Measurements from ENCODE around the gene DYRK3. TPM values are rescaled to one million over a fixed set of nuclear protein-coding genes. Genes with fewer than 3 reads are reported as not detected.

DYRK3 gene
- total and polyA plus RNA-seq, 2 of the 13 experiments (the other 11 are each of a cell fraction or from before 2014, with no cell fraction given) = 0.48 to 2.8 TPM

GRCh38 chr1:206685334-206685768, 50.0 kb downstream of the DYRK3 start (continued):
- no peak for TF ChIP-seq ZNF513 (CRISPR knock-in tag; conservative IDR thresholded peaks at IDR 0.05)
- 0 out of 2 replicates have a peak, but pooled peaks have one; percentile 24 for TF ChIP-seq GABPB1 (CRISPR knock-in tag; IDR thresholded peaks at IDR 0.05)
- no peak for TF ChIP-seq HOXA5 (CRISPR knock-in tag; IDR thresholded peaks at IDR 0.05)
- TF ChIP-seq CEBPB (IDR thresholded peaks at IDR 0.05; ENCODE audit: borderline replicate concordance, low read depth, low read length) = no peak
- TF ChIP-seq ZNF672 (CRISPR knock-in tag; IDR thresholded peaks at IDR 0.05) = no peak
- TF ChIP-seq ZNF652 (CRISPR knock-in tag; IDR thresholded peaks at IDR 0.05; ENCODE audit: borderline replicate concordance, low read depth) = no peak
- TF ChIP-seq ZKSCAN8 (CRISPR knock-in tag; IDR thresholded peaks at IDR 0.05; ENCODE audit: borderline replicate concordance) = no peak
- TF ChIP-seq GABPA (IDR thresholded peaks at IDR 0.05; ENCODE audit: low read depth, low read length) = 0 out of 2 replicates have a peak, but pooled peaks have one; percentile 18
- no peak for TF ChIP-seq GABPA (CRISPR knock-in tag; IDR thresholded peaks at IDR 0.05; ENCODE audit: low read depth)
- TF ChIP-seq ZBTB25 (CRISPR knock-in tag; IDR thresholded peaks at IDR 0.05) = no peak
- no peak for TF ChIP-seq AKAP8 (CRISPR knock-in tag; IDR thresholded peaks at IDR 0.05)
- TF ChIP-seq PBX2 (CRISPR knock-in tag; IDR thresholded peaks at IDR 0.05) = no peak
- TF ChIP-seq ETV5 (CRISPR knock-in tag; IDR thresholded peaks at IDR 0.05; ENCODE audit: borderline replicate concordance) = 0 out of 2 replicates have a peak, but pooled peaks have one; percentile 9
- TF ChIP-seq ZSCAN12 (CRISPR knock-in tag; IDR thresholded peaks at IDR 0.05) = no peak
- no peak for TF ChIP-seq HOXA9 (CRISPR knock-in tag; IDR thresholded peaks at IDR 0.05; ENCODE audit: borderline replicate concordance)
- no peak for TF ChIP-seq ATM (IDR thresholded peaks at IDR 0.05; ENCODE audit: borderline replicate concordance)
- no peak for TF ChIP-seq ZNF772 (CRISPR knock-in tag; IDR thresholded peaks at IDR 0.05)
- TF ChIP-seq SRSF4 (IDR thresholded peaks at IDR 0.05; ENCODE audit: low read depth, low read length, poor library complexity, severe bottlenecking) = no peak
- 0 out of 2 replicates have a peak, but pooled peaks have one; percentile 16 for TF ChIP-seq KMT2A (CRISPR knock-in tag; IDR thresholded peaks at IDR 0.05)
- no peak for TF ChIP-seq ZSCAN21 (CRISPR knock-in tag; IDR thresholded peaks at IDR 0.05; ENCODE audit: borderline replicate concordance)
- no peak for TF ChIP-seq CHD2 (IDR thresholded peaks at IDR 0.05; ENCODE audit: low read depth, low read length)
- no peak for TF ChIP-seq ZNF543 (CRISPR knock-in tag; IDR thresholded peaks at IDR 0.05)
- TF ChIP-seq DZIP1 (CRISPR knock-in tag; IDR thresholded peaks at IDR 0.05) = no peak
- no peak for TF ChIP-seq SAFB2 (CRISPR knock-in tag; IDR thresholded peaks at IDR 0.05; ENCODE audit: borderline replicate concordance, low read depth)
- no peak for TF ChIP-seq NCOA5 (CRISPR knock-in tag; IDR thresholded peaks at IDR 0.05)
- no peak for TF ChIP-seq ZSCAN22 (CRISPR knock-in tag; IDR thresholded peaks at IDR 0.05)
